Stimulated activated CD8-positive, alpha-beta memory T cell treated with anti-CD3 and anti-CD28 coated beads, Interleukin-4, amount 100 ng/mL, for 1 hour (primary cell): Measurements from ENCODE around the gene SLC35F1.
"Not testable (repeated sequence)": the region's sequence is repeated elsewhere in the genome, so short reads cannot be mapped to it uniquely, and the experiment has no call there.

Source experiments
- DNase-seq, 2 donors: peaks; one replicate each; pipeline ENCODE4 v3.0.0-alpha.2; 2020; ENCODE audit warnings: low read depth in 2 of 2, low spot score in 1 of 2

The SLC35F1 gene

GRCh38 chr6:117906958-117907600 lies at the start of gene SLC35F1:
SLC35F1 (plus strand) TSS chr6:117907264.
- no peak for DNase-seq

GRCh38 chr6:117858601-117859000 lies 48.5 kb upstream of the SLC35F1 start:
- not testable (repeated sequence) for DNase-seq

DNA sequence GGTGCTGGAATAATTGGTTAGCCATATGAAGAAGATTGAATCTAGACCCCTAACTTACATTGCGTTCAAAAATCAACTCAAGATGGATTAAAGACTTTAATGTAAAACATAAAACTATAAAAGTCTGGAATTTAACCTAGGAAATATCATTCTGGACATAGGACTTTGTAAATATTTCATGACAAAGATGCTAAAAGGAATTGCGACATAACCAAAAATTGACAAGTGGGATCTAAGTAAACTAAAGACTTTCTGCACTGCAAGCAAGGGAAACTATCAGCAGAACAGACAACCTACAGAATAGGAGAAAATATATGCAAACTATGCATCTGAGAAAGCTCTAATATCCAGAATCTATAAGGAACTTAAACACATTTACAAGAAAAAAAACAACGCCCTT lies 45.5 kb upstream of the SLC35F1 start:
- no peak for DNase-seq

- DNase-seq = no peak
Measured at GRCh38 chr6:117866561-117866960, 40.5 kb upstream of the SLC35F1 start.

DNA sequence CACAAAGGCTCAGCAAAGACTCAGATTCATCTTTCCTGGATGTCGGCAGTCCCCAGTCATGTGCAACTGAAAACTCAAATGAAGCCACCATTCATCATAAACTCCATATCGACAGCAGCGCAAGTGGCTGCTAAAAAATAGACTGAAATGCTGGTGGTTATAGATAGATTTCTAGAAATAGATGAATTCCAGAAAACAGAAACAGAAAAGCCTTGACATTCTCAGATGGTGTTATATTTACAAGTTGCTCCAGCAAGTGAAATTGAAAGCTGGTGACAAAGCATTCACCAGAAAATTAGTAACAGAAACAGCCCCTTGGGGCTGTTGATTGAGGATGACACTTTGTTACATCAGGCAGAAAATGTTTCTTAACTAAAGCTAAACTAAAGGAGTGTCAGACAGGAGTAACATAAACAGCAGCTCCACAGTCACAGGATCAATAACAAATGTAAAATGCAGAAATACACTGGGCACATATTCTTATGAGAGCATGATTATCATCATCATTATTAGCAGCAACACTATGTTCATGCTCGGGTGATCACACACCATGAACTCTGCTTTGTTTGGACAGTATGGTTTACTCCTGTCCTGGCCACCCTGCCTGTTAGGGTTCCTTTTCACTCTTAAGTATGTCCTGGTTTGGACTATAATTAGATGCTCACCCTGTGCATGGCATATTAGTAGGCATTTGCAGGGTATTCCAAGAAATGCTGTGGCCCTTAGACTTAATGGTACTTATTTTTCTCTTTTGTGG lies 36.4 kb upstream of the SLC35F1 start:
- DNase-seq = no peak

DNA sequence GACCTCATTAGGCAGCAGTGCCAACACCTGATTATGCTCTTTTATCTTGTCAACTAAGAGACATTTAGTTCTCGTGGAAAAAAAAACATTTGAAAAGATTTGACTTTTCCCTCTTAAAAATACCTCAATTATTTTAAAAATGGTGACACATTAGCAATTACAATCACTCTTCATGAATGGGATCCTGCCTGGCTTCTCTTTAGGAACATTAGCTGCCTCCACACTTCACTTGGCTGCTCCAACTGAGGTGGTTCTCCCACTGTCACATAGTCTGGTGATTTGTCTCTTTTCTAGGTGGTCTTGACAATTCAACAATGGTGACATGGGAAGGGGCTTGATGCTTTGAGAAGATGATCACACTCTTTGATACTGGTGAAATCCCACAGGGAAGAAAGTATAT lies 26.2 kb upstream of the SLC35F1 start:
- DNase-seq = no peak

DNA sequence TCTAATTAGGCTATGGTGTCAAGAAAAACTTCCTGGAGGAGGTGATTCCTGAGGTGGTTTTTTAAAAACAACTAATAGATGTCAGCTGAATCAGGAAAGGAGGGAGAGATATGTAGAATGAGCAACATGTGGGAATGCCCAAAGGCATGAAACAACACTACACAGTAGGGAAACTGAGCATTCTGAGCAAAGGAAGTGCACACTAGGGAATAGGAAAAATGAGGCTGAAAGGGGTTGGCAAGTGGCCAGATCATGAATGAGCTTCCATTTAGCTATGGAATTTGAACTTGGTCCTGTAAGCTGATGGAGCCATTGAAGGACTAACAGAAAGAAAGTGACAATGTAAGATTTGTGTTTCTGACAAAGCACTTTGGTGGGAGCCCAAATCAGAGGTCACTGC lies 16.9 kb upstream of the SLC35F1 start:
- no peak for DNase-seq

- no peak for DNase-seq
Measured at GRCh38 chr6:117906507-117906957, 532 bp upstream of the SLC35F1 start.

GRCh38 chr6:117907601-117908245 lies 659 bp downstream of the SLC35F1 start:
- DNase-seq = no peak

DNA sequence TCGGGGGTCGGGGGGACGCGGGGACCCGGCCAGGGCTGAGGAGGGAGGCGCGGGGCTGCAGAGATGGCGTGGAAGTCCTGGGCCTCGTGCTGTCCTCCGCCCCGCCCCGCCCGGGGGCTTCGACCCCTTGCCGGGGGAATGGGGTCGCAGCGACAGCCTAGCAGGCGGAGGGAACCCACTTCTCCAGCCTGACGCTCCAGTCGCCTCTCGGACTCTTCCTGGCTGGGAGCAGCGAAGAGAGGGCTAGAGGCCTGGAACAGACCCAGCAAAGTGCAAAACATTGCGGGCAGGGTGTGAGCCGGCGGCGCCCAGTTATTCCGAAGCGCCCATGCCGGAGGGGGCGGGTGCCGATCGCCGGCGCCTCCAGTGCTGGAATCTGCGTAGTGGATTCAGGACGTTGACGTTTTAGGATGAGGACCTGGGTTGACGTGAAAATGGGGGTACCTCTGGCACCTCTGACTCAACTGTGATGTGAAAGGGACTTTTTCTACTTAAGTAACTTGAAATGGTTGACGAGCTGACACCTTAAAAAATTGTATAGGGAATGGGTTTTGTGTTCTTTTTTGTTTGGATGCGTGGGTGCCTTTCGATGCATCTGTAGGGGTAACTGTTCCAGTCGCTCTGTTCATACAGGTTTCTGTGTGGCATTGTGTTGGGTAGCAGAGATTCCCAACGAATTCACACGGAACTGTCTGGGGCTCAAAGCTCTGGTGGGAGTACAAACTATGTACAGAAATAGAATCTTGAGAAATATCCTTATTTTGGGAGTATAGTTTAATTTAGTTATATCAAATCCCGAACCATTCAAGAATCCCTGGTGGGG lies 1.4 kb downstream of the SLC35F1 start:
- no peak for DNase-seq

DNA sequence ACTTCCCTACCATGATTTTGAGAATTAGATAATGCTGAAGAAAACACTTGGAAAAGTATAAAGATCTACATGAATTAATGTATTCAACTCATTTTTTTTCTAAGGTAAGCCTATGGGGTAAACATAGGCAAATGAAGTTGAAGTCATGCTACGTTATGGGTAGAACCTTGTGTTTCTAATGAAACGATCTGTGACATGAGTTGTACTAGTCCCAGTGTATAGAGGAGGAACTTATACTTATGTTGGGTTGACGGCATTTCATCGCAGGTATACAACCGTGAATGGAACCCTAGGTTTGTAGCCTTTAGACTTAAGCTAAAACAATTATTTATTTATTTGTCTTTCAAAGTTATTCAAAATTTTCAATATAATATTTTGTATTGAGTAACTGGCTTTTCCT lies 2.6 kb downstream of the SLC35F1 start:
- DNase-seq = no peak

- DNase-seq = no peak
Measured at GRCh38 chr6:117910549-117910948, 3.5 kb downstream of the SLC35F1 start.

GRCh38 chr6:117911150-117911549 lies 4.1 kb downstream of the SLC35F1 start:
- DNase-seq = no peak

DNA sequence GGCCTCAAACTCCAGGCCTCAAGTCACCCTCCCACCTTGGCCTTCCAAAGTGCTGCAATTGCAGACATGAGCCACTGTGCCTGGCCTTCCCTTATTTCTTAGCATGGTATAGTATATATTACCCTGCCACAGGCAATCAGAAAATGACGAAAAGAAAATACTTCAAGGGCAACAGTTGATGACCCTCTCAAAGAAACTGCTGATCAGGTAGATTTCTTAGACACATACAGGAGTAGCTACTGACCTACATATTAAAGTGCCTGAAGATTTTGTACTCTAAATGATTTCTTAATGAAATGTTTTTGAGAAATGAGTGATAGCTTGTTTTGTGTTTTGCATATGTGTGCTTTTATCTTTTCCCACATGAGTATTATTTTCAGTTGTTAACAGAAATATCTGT lies 4.6 kb downstream of the SLC35F1 start:
- no peak for DNase-seq

- DNase-seq = no peak
Measured at GRCh38 chr6:117915846-117916245, 8.8 kb downstream of the SLC35F1 start.

DNA sequence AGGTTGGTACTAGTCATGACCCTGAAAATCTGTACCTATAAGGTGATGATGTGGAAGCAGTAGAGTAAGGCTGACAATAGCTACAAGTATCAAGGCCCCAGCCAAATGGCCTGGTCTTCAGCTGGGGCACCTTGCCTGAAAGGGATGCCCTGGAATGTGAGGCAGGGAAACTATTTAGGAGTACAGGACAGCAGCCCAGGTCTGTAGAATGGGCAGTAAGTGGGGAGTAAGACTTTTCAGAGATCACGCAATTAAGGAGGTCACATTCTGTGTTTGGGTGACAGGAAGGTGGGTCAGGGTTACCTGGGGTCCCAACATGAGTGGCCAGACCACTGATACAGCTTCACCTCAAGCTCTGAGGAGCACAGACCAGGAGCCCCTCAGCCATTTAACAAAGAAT lies 9.4 kb downstream of the SLC35F1 start:
- no peak for DNase-seq

DNA sequence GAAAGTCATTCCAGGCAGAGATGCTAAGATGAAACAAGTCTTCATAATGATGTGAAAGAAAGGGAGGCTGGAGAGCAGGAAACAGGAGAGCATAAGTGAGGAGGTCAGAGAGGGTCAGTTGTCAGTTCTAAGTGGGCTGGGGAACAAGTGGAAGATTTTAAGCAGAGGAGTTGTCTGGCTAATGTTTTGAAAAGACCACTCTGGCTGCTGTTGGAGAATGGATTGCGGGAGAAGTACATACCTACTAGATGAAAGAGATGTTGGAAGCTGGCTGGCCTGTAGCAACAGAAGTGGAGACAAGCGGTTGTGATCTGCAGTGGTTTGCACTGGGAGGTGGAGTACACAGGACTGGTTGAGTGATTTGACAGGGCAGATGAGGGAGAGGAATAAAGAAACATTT lies 10.1 kb downstream of the SLC35F1 start:
- no peak for DNase-seq

DNA sequence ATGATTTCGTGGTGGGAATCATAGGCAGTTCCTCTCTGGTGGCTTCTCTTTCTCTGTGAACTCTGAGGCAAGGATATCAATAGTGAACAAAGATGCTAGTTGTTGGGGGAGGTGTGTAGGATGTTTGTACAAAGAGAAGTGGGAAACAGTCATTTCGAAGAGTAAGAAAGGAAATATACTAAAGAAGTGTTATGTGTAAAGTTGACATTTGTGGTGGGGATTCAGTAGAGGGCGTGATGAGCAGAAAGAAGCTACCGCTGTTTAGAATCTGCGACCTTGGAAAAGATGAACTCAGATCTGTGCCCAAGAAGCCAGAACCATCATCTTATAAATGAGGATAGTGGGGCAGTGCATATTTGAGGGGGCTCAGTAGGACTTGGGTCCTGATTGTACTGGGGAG lies 11.4 kb downstream of the SLC35F1 start:
- DNase-seq = no peak

GRCh38 chr6:117919275-117919674 lies 12.2 kb downstream of the SLC35F1 start:
- no peak for DNase-seq

- no peak for DNase-seq
Measured at GRCh38 chr6:117919775-117920729, 13.0 kb downstream of the SLC35F1 start.
